T-helper 9 cell (primary cell): ENCODE data around the gene PTPRD.
"Not testable (repeated sequence)": the region's sequence is repeated elsewhere in the genome, so short reads cannot be mapped to it uniquely, and the experiment has no call there.

Experiments used
- DNase-seq: peaks from one replicate; pipeline ENCODE4 v3.0.0-alpha.2; 2020

The PTPRD gene

GRCh38 chr9:9099646-9100045 is 1513.2 kb downstream of the PTPRD start:
- DNase-seq = no peak

- DNase-seq = not testable (repeated sequence)
Measured at GRCh38 chr9:9097254-9097653, 1515.5 kb downstream of the PTPRD start.

- DNase-seq = no peak
Measured at GRCh38 chr9:9091387-9091786, 1521.4 kb downstream of the PTPRD start.

GRCh38 chr9:9079473-9079872 is 1533.3 kb downstream of the PTPRD start:
- no peak for DNase-seq

GRCh38 chr9:9078301-9078700 is 1534.5 kb downstream of the PTPRD start:
- no peak for DNase-seq

GRCh38 chr9:9061627-9062026 is 1551.2 kb downstream of the PTPRD start:
- no peak for DNase-seq

- DNase-seq = no peak
Measured at GRCh38 chr9:9054354-9054992, 1558.3 kb downstream of the PTPRD start.

GRCh38 chr9:9045572-9045971 is 1567.2 kb downstream of the PTPRD start:
- DNase-seq = no peak

- no peak for DNase-seq
Measured at GRCh38 chr9:9045072-9045471, 1567.7 kb downstream of the PTPRD start.

- not testable (repeated sequence) for DNase-seq
Measured at GRCh38 chr9:9043788-9044187, 1569.0 kb downstream of the PTPRD start.

- no peak for DNase-seq
Measured at GRCh38 chr9:9041756-9042155, 1571.0 kb downstream of the PTPRD start.

- no peak for DNase-seq
Measured at GRCh38 chr9:9033022-9033421, 1579.8 kb downstream of the PTPRD start.

- DNase-seq = no peak
Measured at GRCh38 chr9:9016597-9016996, 1596.2 kb downstream of the PTPRD start.

- DNase-seq = no peak
Measured at GRCh38 chr9:9004810-9005209, 1608.0 kb downstream of the PTPRD start.

GRCh38 chr9:9002826-9003583 is 1609.8 kb downstream of the PTPRD start:
- DNase-seq = no peak

GRCh38 chr9:8980496-8981013 is 1632.2 kb downstream of the PTPRD start:
- no peak for DNase-seq

GRCh38 chr9:8978334-8978733 is 1634.5 kb downstream of the PTPRD start:
- no peak for DNase-seq

- DNase-seq = not testable (repeated sequence)
Measured at GRCh38 chr9:8968350-8968749, 1644.5 kb downstream of the PTPRD start.

GRCh38 chr9:8963885-8964284 is 1648.9 kb downstream of the PTPRD start:
- DNase-seq = no peak

- no peak for DNase-seq
Measured at GRCh38 chr9:8962084-8962483, 1650.7 kb downstream of the PTPRD start.

GRCh38 chr9:8961186-8961851 is 1651.5 kb downstream of the PTPRD start:
- no peak for DNase-seq

- DNase-seq = no peak
Measured at GRCh38 chr9:8960254-8960653, 1652.5 kb downstream of the PTPRD start.

GRCh38 chr9:8958358-8958757 is 1654.4 kb downstream of the PTPRD start:
- no peak for DNase-seq

- DNase-seq = no peak
Measured at GRCh38 chr9:8955315-8955714, 1657.5 kb downstream of the PTPRD start.
